ENCODE measurements around the gene C17orf113. TPM values are rescaled to one million over a fixed set of nuclear protein-coding genes. Genes with fewer than 3 reads are reported as not detected.

C17orf113 gene
- total and polyA plus RNA-seq, 2 of the 13 experiments (the other 11 are each of a cell fraction or from before 2014, with no cell fraction given) = 0.87 to 1.1 TPM

GRCh38 chr17:42016941-42017865 is 33.2 kb downstream of the C17orf113 start, which contains the start of gene DNAJC7 (continued):
- TF ChIP-seq TOPORS (CRISPR knock-in tag; IDR thresholded peaks at IDR 0.05) (peak; percentile 82; the same call in 1 of the 2 replicates), GTF3A (CRISPR knock-in tag; conservative IDR thresholded peaks at IDR 0.05) (peak; percentile 88; the same call in 1 of the 2 replicates), ZBTB33 (CRISPR knock-in tag; IDR thresholded peaks at IDR 0.05) (no peak; the same call in 1 of the 2 replicates), ERF (CRISPR knock-in tag; IDR thresholded peaks at IDR 0.05) (peak; percentile 96), ZNF256 (CRISPR knock-in tag; conservative IDR thresholded peaks at IDR 0.05) (0 out of 2 replicates have a peak, but pooled peaks have one; percentile 59), JUND (CRISPR knock-in tag; IDR thresholded peaks at IDR 0.05) (peak; percentile 11; the same call in 1 of the 2 replicates), KLF16 (CRISPR knock-in tag; IDR thresholded peaks at IDR 0.05) (peak; percentile 24 to 95; a peak in 2 of 4 replicates), SIN3A (IDR thresholded peaks at IDR 0.05; ENCODE audit: borderline replicate concordance, low read depth, low read length) (peak; percentile 74; the same call in 1 of the 2 replicates), ZBTB20 (CRISPR knock-in tag; IDR thresholded peaks at IDR 0.05; ENCODE audit: borderline replicate concordance, low read depth) (peak; percentile 76; the same call in 1 of the 2 replicates), ZBTB7B (CRISPR knock-in tag; IDR thresholded peaks at IDR 0.05) (peak; percentile 100), U2AF2 (IDR thresholded peaks at IDR 0.05; ENCODE audit: low read depth, low read length) (no peak), SMARCE1 (IDR thresholded peaks at IDR 0.05; ENCODE audit: borderline replicate concordance) (no peak), ZFYVE20 (CRISPR knock-in tag; IDR thresholded peaks at IDR 0.05; ENCODE audit: borderline replicate concordance, low read depth) (no peak), ZBTB14 (CRISPR knock-in tag; IDR thresholded peaks at IDR 0.05) (no peak), DBP (CRISPR knock-in tag; IDR thresholded peaks at IDR 0.05; ENCODE audit: not compliant biosample characterization) (peak; percentile 83), ZNF367 (CRISPR knock-in tag; IDR thresholded peaks at IDR 0.05; ENCODE audit: borderline replicate concordance) (peak; percentile 39; the same call in 1 of the 2 replicates), KMT2A (CRISPR knock-in tag; IDR thresholded peaks at IDR 0.05) (peak; percentile 86), ZHX1 (CRISPR knock-in tag; IDR thresholded peaks at IDR 0.05; ENCODE audit: low read depth) (peak; percentile 97), ZNF709 (CRISPR knock-in tag; IDR thresholded peaks at IDR 0.05) (peak; percentile 98), DPF2 (CRISPR knock-in tag; IDR thresholded peaks at IDR 0.05; ENCODE audit: borderline replicate concordance, low read depth) (no peak)

Measured in HepG2 (cell line).